ENCODE measurements around the gene TEX14. TPM values are rescaled to one million over a fixed set of nuclear protein-coding genes. Genes with fewer than 3 reads are reported as not detected.
"Not testable (repeated sequence)": the region's sequence is repeated elsewhere in the genome, so short reads cannot be mapped to it uniquely, and the experiment has no call there.

TEX14 gene
- polyA plus RNA-seq, 1 donor from 2014 or later, result not detected

- Mint-ChIP-seq H3K27ac (no peak overlapping the region), H3K4me3 (no peak overlapping the region)
Observed at GRCh38 chr17:58694826-58695225, 3.0 kb upstream of the TEX14 start.

GRCh38 chr17:58694302-58694701 lies 2.5 kb upstream of the TEX14 start:
- no peaks in the 10 kb centered on the region for H3K9me3 Mint-ChIP-seq
- H3K36me3 Mint-ChIP-seq, result peaks cover 6% of the 10 kb centered on the region
- peaks cover 11 to 20% (median 16%) of the 10 kb centered on the region in 3 donors for H3K4me1 Mint-ChIP-seq
- H3K27me3 Mint-ChIP-seq, result no peaks in the 10 kb centered on the region
- H3K4me3 Mint-ChIP-seq, result no peak overlapping the region
- H3K27ac Mint-ChIP-seq, result no peak overlapping the region

More at GRCh38 chr17:58694826-58695225, 3.0 kb upstream of the TEX14 start:
- no peaks in the 10 kb centered on the region for H3K9me3 Mint-ChIP-seq
- no peaks in the 10 kb centered on the region for H3K27me3 Mint-ChIP-seq
- peaks cover 6% of the 10 kb centered on the region for H3K36me3 Mint-ChIP-seq
- H3K4me1 Mint-ChIP-seq, result peaks cover 11 to 20% (median 16%) of the 10 kb centered on the region in 3 donors

- peak overlapping the region; percentile 92 to 97 (median 93) for H3K4me3 Mint-ChIP-seq
- no peaks in the 10 kb centered on the region for H3K27me3 Mint-ChIP-seq
- H3K27ac Mint-ChIP-seq, result peak overlapping the region in 1 of 3 donors; percentile 76
- peaks cover 6% of the 10 kb centered on the region for H3K36me3 Mint-ChIP-seq
- peaks cover 11 to 20% (median 16%) of the 10 kb centered on the region in 3 donors for H3K4me1 Mint-ChIP-seq
- no peaks in the 10 kb centered on the region for H3K9me3 Mint-ChIP-seq
Observed at GRCh38 chr17:58693751-58694150, 1.9 kb upstream of the TEX14 start.

GRCh38 chr17:58693208-58693607 lies 1.4 kb upstream of the TEX14 start:
- H3K4me1 Mint-ChIP-seq, result peaks cover 11 to 20% (median 16%) of the 10 kb centered on the region in 3 donors
- peak overlapping the region; percentile 76 to 96 (median 76) for H3K27ac Mint-ChIP-seq
- H3K36me3 Mint-ChIP-seq, result peaks cover 6% of the 10 kb centered on the region
- no peaks in the 10 kb centered on the region for H3K9me3 Mint-ChIP-seq
- no peaks in the 10 kb centered on the region for H3K27me3 Mint-ChIP-seq
- peak overlapping the region; percentile 92 to 97 (median 93) for H3K4me3 Mint-ChIP-seq

- Mint-ChIP-seq H3K27ac (peak within 1 kb of the TSS; percentile 76 to 96 (median 94)), H3K36me3 (peaks cover 6% of the 10 kb centered on the region), H3K4me3 (peak within 1 kb of the TSS; percentile 92 to 97 (median 93)), H3K9me3 (peaks cover 0 to 1% (median 0%) of the 10 kb centered on the region in 3 donors), H3K27me3 (peaks cover 2% of the 10 kb centered on the region), H3K4me1 (peaks cover 11 to 20% (median 16%) of the 10 kb centered on the region in 3 donors)
Observed at GRCh38 chr17:58692239-58693055, 602 bp upstream of the TEX14 start, which contains the start of gene RAD51C. RAD51C (plus strand) TSS chr17:58692602; CDS start chr17:58692644, 42 bp downstream.

GRCh38 chr17:58690033-58690432 lies 1.8 kb downstream of the TEX14 start:
- not testable (repeated sequence) for H3K27ac Mint-ChIP-seq, H3K36me3 Mint-ChIP-seq, H3K27me3 Mint-ChIP-seq, H3K9me3 Mint-ChIP-seq
- peak overlapping the region in 1 of 4 donors; percentile 38 for H3K4me3 Mint-ChIP-seq
- H3K4me1 Mint-ChIP-seq, result peaks cover 11 to 20% (median 14%) of the 10 kb centered on the region in 3 donors

- Mint-ChIP-seq H3K27ac (no peak overlapping the region), H3K9me3 (peaks cover 0 to 1% (median 0%) of the 10 kb centered on the region in 3 donors), H3K27me3 (peaks cover 2% of the 10 kb centered on the region)
Observed at GRCh38 chr17:58688521-58688920, 3.3 kb downstream of the TEX14 start.

GRCh38 chr17:58686980-58687379 lies 4.9 kb downstream of the TEX14 start:
- Mint-ChIP-seq H3K36me3 (peaks cover 2% of the 10 kb centered on the region), H3K27me3 (peaks cover 2% of the 10 kb centered on the region), H3K27ac (peak overlapping the region in 1 of 3 donors; percentile 60), H3K4me1 (no peaks in the 10 kb centered on the region), H3K9me3 (peaks cover 0 to 1% (median 0%) of the 10 kb centered on the region in 3 donors), H3K4me3 (no peak overlapping the region)

More at GRCh38 chr17:58688521-58688920, 3.3 kb downstream of the TEX14 start:
- Mint-ChIP-seq H3K4me1 (peaks cover 9 to 15% (median 11%) of the 10 kb centered on the region in 3 donors), H3K36me3 (peaks cover 4% of the 10 kb centered on the region), H3K4me3 (no peak overlapping the region)

GRCh38 chr17:58684462-58684861 lies 7.4 kb downstream of the TEX14 start:
- not testable (repeated sequence) for H3K27me3 Mint-ChIP-seq, H3K4me3 Mint-ChIP-seq, H3K4me1 Mint-ChIP-seq, H3K27ac Mint-ChIP-seq, H3K36me3 Mint-ChIP-seq, H3K9me3 Mint-ChIP-seq

- peaks cover 0 to 1% (median 0%) of the 10 kb centered on the region in 3 donors for H3K9me3 Mint-ChIP-seq
- no peak overlapping the region for H3K4me3 Mint-ChIP-seq
- no peak overlapping the region for H3K27ac Mint-ChIP-seq
- H3K36me3 Mint-ChIP-seq, result no peaks in the 10 kb centered on the region
- H3K4me1 Mint-ChIP-seq, result peaks cover 0 to 7% (median 2%) of the 10 kb centered on the region in 3 donors
- H3K27me3 Mint-ChIP-seq, result peaks cover 2% of the 10 kb centered on the region
Observed at GRCh38 chr17:58684003-58684402, 7.8 kb downstream of the TEX14 start.

GRCh38 chr17:58680038-58680369 lies 11.8 kb downstream of the TEX14 start:
- H3K36me3 Mint-ChIP-seq, result no peaks in the 10 kb centered on the region
- H3K27ac Mint-ChIP-seq, result peak overlapping the region in 1 of 3 donors; percentile 89
- H3K9me3 Mint-ChIP-seq, result no peaks in the 10 kb centered on the region
- peaks cover 3% of the 10 kb centered on the region for H3K27me3 Mint-ChIP-seq
- peak overlapping the region in 1 of 4 donors; percentile 36 for H3K4me3 Mint-ChIP-seq
- peaks cover 0 to 10% (median 2%) of the 10 kb centered on the region in 3 donors for H3K4me1 Mint-ChIP-seq

- H3K4me3 Mint-ChIP-seq, result peak overlapping the region in 2 of 4 donors; percentile 1 to 63
- H3K36me3 Mint-ChIP-seq, result no peaks in the 10 kb centered on the region
- H3K27me3 Mint-ChIP-seq, result peaks cover 3% of the 10 kb centered on the region
- peaks cover 0 to 10% (median 2%) of the 10 kb centered on the region in 3 donors for H3K4me1 Mint-ChIP-seq
- no peaks in the 10 kb centered on the region for H3K9me3 Mint-ChIP-seq
- H3K27ac Mint-ChIP-seq, result peak overlapping the region in 1 of 3 donors; percentile 89
Observed at GRCh38 chr17:58679263-58680037, 12.4 kb downstream of the TEX14 start.

- not testable (repeated sequence) for H3K27ac Mint-ChIP-seq, H3K4me3 Mint-ChIP-seq, H3K36me3 Mint-ChIP-seq, H3K27me3 Mint-ChIP-seq, H3K9me3 Mint-ChIP-seq
- peaks cover 0 to 10% (median 2%) of the 10 kb centered on the region in 3 donors for H3K4me1 Mint-ChIP-seq
Observed at GRCh38 chr17:58678287-58678686, 13.6 kb downstream of the TEX14 start.

- Mint-ChIP-seq H3K36me3 (no peaks in the 10 kb centered on the region), H3K27ac (no peak overlapping the region), H3K27me3 (peaks cover 4% of the 10 kb centered on the region), H3K4me3 (no peak overlapping the region), H3K9me3 (no peaks in the 10 kb centered on the region), H3K4me1 (peaks cover 0 to 10% (median 2%) of the 10 kb centered on the region in 3 donors)
Observed at GRCh38 chr17:58677194-58677880, 14.5 kb downstream of the TEX14 start.

Measured in IgD-negative memory B cell (primary cell).